ENCODE data around the gene RAB1B.

Gene RAB1B

GRCh38 chr11:66289548-66290329, 21.3 kb downstream of the RAB1B start:
- DNase-seq (ENCODE audit: extremely low spot score) = peak; percentile 70
- TF ChIP-seq L3MBTL2 (conservative IDR thresholded peaks at IDR 0.05) (peak; percentile 81), SP1 (IDR thresholded peaks at IDR 0.05) (no peak), ARNT (IDR thresholded peaks at IDR 0.05) (no peak)

GRCh38 chr11:66290330-66290621, 21.8 kb downstream of the RAB1B start:
- TF ChIP-seq ELF4 (IDR thresholded peaks at IDR 0.05) = no peak
- TF ChIP-seq ARNT (IDR thresholded peaks at IDR 0.05) = no peak
- CTCF ChIA-PET = interaction anchor here (0.6 to 2.6 kb wide), 5 partner anchors 8 to 94 kb away, joined by 3 to 11 read pairs (median 4); no protein-coding TSS in a partner anchor
- no peak for DNase-seq (ENCODE audit: extremely low spot score)
- POLR2A ChIA-PET = interaction anchor here (1.7 to 4.3 kb wide), 4 partner anchors 10 to 56 kb away, joined by 8 to 36 read pairs (median 18); partner anchors contain the start of gene RAB1B

More at GRCh38 chr11:66289548-66290329, 21.3 kb downstream of the RAB1B start:
- ChIA-PET POLR2A (interaction anchor here (0.6 to 4.3 kb wide), 31 partner anchors 9 to 1177 kb away, joined by 3 to 36 read pairs (median 5); partner anchors contain the start of genes B4GAT1, CNIH2, DPP3 and MRPL11), CTCF (interaction anchor here (0.6 to 2.6 kb wide), 9 partner anchors 7 to 95 kb away, joined by 3 to 11 read pairs (median 4); no protein-coding TSS in a partner anchor)

GRCh38 chr11:66291303-66291705, 22.9 kb downstream of the RAB1B start:
- TF ChIP-seq ZNF384 (IDR thresholded peaks at IDR 0.05) = no peak
- TF ChIP-seq FOXK2 (IDR thresholded peaks at IDR 0.05) = no peak
- TF ChIP-seq FOXM1 (IDR thresholded peaks at IDR 0.05; ENCODE audit: borderline replicate concordance) = no peak
- no peak for TF ChIP-seq ARNT (IDR thresholded peaks at IDR 0.05)
- TF ChIP-seq PKNOX1 (IDR thresholded peaks at IDR 0.05) = no peak
- ChIA-PET POLR2A (interaction anchor here (4.1 kb wide), 1 partner anchor 21 kb away, joined by 36 read pairs; no protein-coding TSS in a partner anchor), CTCF (interaction anchor here (1.3 to 1.9 kb wide), 3 partner anchors 9 to 20 kb away, joined by 4 to 6 read pairs (median 5); no protein-coding TSS in a partner anchor)
- DNase-seq (ENCODE audit: extremely low spot score) = no peak

- ChIA-PET POLR2A (interaction anchor here (4.1 kb wide), 1 partner anchor 20 kb away, joined by 36 read pairs; no protein-coding TSS in a partner anchor), CTCF (interaction anchor here (1.3 to 1.9 kb wide), 3 partner anchors 9 to 20 kb away, joined by 4 to 6 read pairs (median 5); no protein-coding TSS in a partner anchor)
- TF ChIP-seq SP1 (IDR thresholded peaks at IDR 0.05) (no peak), PKNOX1 (IDR thresholded peaks at IDR 0.05) (no peak), ELF4 (IDR thresholded peaks at IDR 0.05) (no peak), HDGF (IDR thresholded peaks at IDR 0.05; ENCODE audit: borderline replicate concordance) (no peak), SUZ12 (IDR thresholded peaks at IDR 0.05) (no peak), ARNT (IDR thresholded peaks at IDR 0.05) (no peak), CTBP1 (IDR thresholded peaks at IDR 0.05; ENCODE audit: borderline replicate concordance) (no peak), FOXM1 (IDR thresholded peaks at IDR 0.05; ENCODE audit: borderline replicate concordance) (0 out of 2 replicates have a peak, but pooled peaks have one; percentile 10)
- no peak for DNase-seq (ENCODE audit: extremely low spot score)
Observed at GRCh38 chr11:66291706-66292542, 23.5 kb downstream of the RAB1B start, which contains the start of gene TMEM151A. TSS of gene TMEM151A (plus strand) at chr11:66291894. CDS start at chr11:66292014, 120 bp downstream.

GRCh38 chr11:66292543-66293332, 24.3 kb downstream of the RAB1B start:
- CTCF ChIA-PET = no interaction called here
- POLR2A ChIA-PET = no interaction called here
- TF ChIP-seq NFRKB (IDR thresholded peaks at IDR 0.05) (no peak), FOXA1 (IDR thresholded peaks at IDR 0.05) (no peak)
- no peak for DNase-seq (ENCODE audit: extremely low spot score)

- no peak for TF ChIP-seq SP1 (IDR thresholded peaks at IDR 0.05)
- TF ChIP-seq SUZ12 (IDR thresholded peaks at IDR 0.05) = no peak
- TF ChIP-seq LEF1 (IDR thresholded peaks at IDR 0.05; ENCODE audit: borderline replicate concordance) = no peak
- no peak for TF ChIP-seq BHLHE40 (IDR thresholded peaks at IDR 0.05; ENCODE audit: borderline replicate concordance)
- no peak for TF ChIP-seq ELF4 (IDR thresholded peaks at IDR 0.05)
- no peak for TF ChIP-seq ZNF384 (IDR thresholded peaks at IDR 0.05)
- no peak for TF ChIP-seq PKNOX1 (IDR thresholded peaks at IDR 0.05)
- TF ChIP-seq FOXM1 (IDR thresholded peaks at IDR 0.05; ENCODE audit: borderline replicate concordance) = no peak
- no peak for TF ChIP-seq L3MBTL2 (conservative IDR thresholded peaks at IDR 0.05)
- no peak for TF ChIP-seq FOXK2 (IDR thresholded peaks at IDR 0.05)
- TF ChIP-seq TARDBP (IDR thresholded peaks at IDR 0.05) = no peak
- TF ChIP-seq NFRKB (IDR thresholded peaks at IDR 0.05) = no peak
- no peak for TF ChIP-seq CTBP1 (IDR thresholded peaks at IDR 0.05; ENCODE audit: borderline replicate concordance)
- no peak for TF ChIP-seq FOXA1 (IDR thresholded peaks at IDR 0.05)
- ChIA-PET CTCF (no interaction called here), POLR2A (no interaction called here)
- DNase-seq (ENCODE audit: extremely low spot score) = no peak
Observed at GRCh38 chr11:66293352-66293751, 24.9 kb downstream of the RAB1B start.
